GM18505 (cell line): Measurements from ENCODE around the gene TECTA.
"Not testable (repeated sequence)": the region's sequence is repeated elsewhere in the genome, so short reads cannot be mapped to it uniquely, and the experiment has no call there.

Experiments
- ATAC-seq: cut with Tn5 transposase; IDR thresholded peaks from one replicate; pipeline ENCODE4 v1.9.1; 2021; ENCODE audit not compliant: unreplicated experiment
- POLR2A ChIP-seq: IDR thresholded peaks from 4 replicates; pipeline ENCODE4 v1.6.1; 2011; ENCODE audit warnings: borderline replicate concordance; ENCODE audit not compliant: insufficient read depth, insufficient read length; ENCODE audit errors: extremely low read depth

Gene TECTA

GRCh38 chr11:121152764-121153163 lies 51.7 kb downstream of the TECTA start:
- no peak for TF ChIP-seq POLR2A
- ATAC-seq, result no peak

- no peak for ATAC-seq
- no peak for TF ChIP-seq POLR2A
These were observed 52.4 kb downstream of the TECTA start for GRCh38 chr11:121153472-121153871.

- TF ChIP-seq POLR2A, result no peak
- no peak for ATAC-seq
These were observed 53.7 kb downstream of the TECTA start for GRCh38 chr11:121154486-121155314.

- ATAC-seq, result no peak
- TF ChIP-seq POLR2A, result no peak
These were observed 56.7 kb downstream of the TECTA start for GRCh38 chr11:121157756-121158155.

GRCh38 chr11:121159741-121160140 lies 58.7 kb downstream of the TECTA start:
- no peak for TF ChIP-seq POLR2A
- ATAC-seq, result no peak

GRCh38 chr11:121161349-121161917 lies 60.4 kb downstream of the TECTA start:
- TF ChIP-seq POLR2A, result no peak
- no peak for ATAC-seq

- TF ChIP-seq POLR2A, result no peak
- no peak for ATAC-seq
These were observed 62.7 kb downstream of the TECTA start for GRCh38 chr11:121163658-121164308.

- not testable (repeated sequence) for ATAC-seq
These were observed 76.6 kb downstream of the TECTA start for GRCh38 chr11:121177629-121178028.

GRCh38 chr11:121179306-121179705 lies 78.3 kb downstream of the TECTA start:
- no peak for TF ChIP-seq POLR2A
- no peak for ATAC-seq

GRCh38 chr11:121180183-121180582 lies 79.1 kb downstream of the TECTA start:
- no peak for TF ChIP-seq POLR2A
- no peak for ATAC-seq

GRCh38 chr11:121188776-121189175 lies 87.7 kb downstream of the TECTA start:
- ATAC-seq, result no peak
- TF ChIP-seq POLR2A, result no peak

- ATAC-seq, result no peak
- no peak for TF ChIP-seq POLR2A
These were observed 90.8 kb downstream of the TECTA start for GRCh38 chr11:121191818-121192217.

GRCh38 chr11:121194731-121195596 lies 93.9 kb downstream of the TECTA start:
- ATAC-seq, result no peak
- no peak for TF ChIP-seq POLR2A
